Chondrocyte (in vitro differentiated cells): ENCODE results near the gene NRG4. TPM values are rescaled to one million over a fixed set of nuclear protein-coding genes. Genes with fewer than 3 reads are reported as not detected.
"Not testable (repeated sequence)": the region's sequence is repeated elsewhere in the genome, so short reads cannot be mapped to it uniquely, and the experiment has no call there.

Source experiments
- DNase-seq: peaks from one replicate; pipeline ENCODE4 v3.0.0; 2021; ENCODE audit warnings: mixed read lengths, low spot score
- H3K27ac Mint-ChIP-seq: one replicate; pipeline ENCODE4 v1.8.0; 2021; ENCODE audit warnings: mild to moderate bottlenecking, moderate library complexity, mixed read lengths; ENCODE audit not compliant: unreplicated experiment
- H3K27me3 Mint-ChIP-seq: 2 replicates; pipeline ENCODE4 v1.8.0; 2021; ENCODE audit warnings: low read depth, mixed read lengths
- H3K36me3 Mint-ChIP-seq: 2 replicates; pipeline ENCODE4 v1.8.0; 2021; ENCODE audit warnings: low read depth, mixed read lengths
- H3K4me1 Mint-ChIP-seq: 2 replicates; pipeline ENCODE4 v1.8.0; 2021; ENCODE audit warnings: low read depth, mild to moderate bottlenecking, mixed read lengths
- H3K4me3 Mint-ChIP-seq: one replicate; pipeline ENCODE4 v1.8.0; 2021; ENCODE audit warnings: mild to moderate bottlenecking, moderate library complexity, mixed read lengths; ENCODE audit not compliant: unreplicated experiment
- H3K9me3 Mint-ChIP-seq: 2 replicates; pipeline ENCODE4 v1.8.0; 2021; ENCODE audit warnings: low read depth, mixed read lengths
- CTCF ChIP-seq: fragments of 200-600 bp; sonication (generic); IDR thresholded peaks from 2 replicates; pipeline ENCODE4 v1.5.0; 2021; ENCODE audit warnings: antibody characterized with exemption, mild to moderate bottlenecking, moderate library complexity
- total RNA-seq: library from RNA; stranded (reverse); gene quantifications from 3 replicates; pipeline ENCODE4 v1.2.1, GENCODE V29; 2021

NRG4 gene
- total RNA-seq, 1 donor from 2014 or later = not detected

- no peak for DNase-seq
- no peaks in the 10 kb centered on the region for H3K36me3 Mint-ChIP-seq
- peaks cover 56% of the 10 kb centered on the region for H3K27me3 Mint-ChIP-seq
- H3K4me3 Mint-ChIP-seq = peak overlapping the region; percentile 73
- H3K4me1 Mint-ChIP-seq = peaks cover 10% of the 10 kb centered on the region
- TF ChIP-seq CTCF = peak; percentile 48
- H3K9me3 Mint-ChIP-seq = no peaks in the 10 kb centered on the region
- no peak overlapping the region for H3K27ac Mint-ChIP-seq
These were observed 46.6 kb upstream of the NRG4 start for GRCh38 chr15:76058714-76059319.

GRCh38 chr15:76057332-76058000 is 45.2 kb upstream of the NRG4 start:
- Mint-ChIP-seq H3K27me3 (peaks cover 48% of the 10 kb centered on the region), H3K36me3 (no peaks in the 10 kb centered on the region), H3K9me3 (no peaks in the 10 kb centered on the region), H3K4me1 (peaks cover 10% of the 10 kb centered on the region), H3K27ac (no peak overlapping the region), H3K4me3 (peak overlapping the region; percentile 47)
- no peak for DNase-seq
- peak; percentile 92 for TF ChIP-seq CTCF

GRCh38 chr15:76056931-76057330 is 44.7 kb upstream of the NRG4 start:
- Mint-ChIP-seq H3K36me3 (no peaks in the 10 kb centered on the region), H3K9me3 (no peaks in the 10 kb centered on the region), H3K27ac (no peak overlapping the region), H3K4me1 (peaks cover 10% of the 10 kb centered on the region), H3K4me3 (no peak overlapping the region), H3K27me3 (peaks cover 48% of the 10 kb centered on the region)
- DNase-seq = no peak
- no peak for TF ChIP-seq CTCF

- H3K36me3 Mint-ChIP-seq, DNase-seq, H3K27ac Mint-ChIP-seq, H3K9me3 Mint-ChIP-seq, H3K4me1 Mint-ChIP-seq, H3K4me3 Mint-ChIP-seq: not testable (repeated sequence)
- peaks cover 45% of the 10 kb centered on the region for H3K27me3 Mint-ChIP-seq
These were observed 42.0 kb upstream of the NRG4 start for GRCh38 chr15:76054201-76054600.

- TF ChIP-seq CTCF = no peak
- Mint-ChIP-seq H3K4me3 (no peak overlapping the region), H3K4me1 (no peaks in the 10 kb centered on the region), H3K27ac (no peak overlapping the region), H3K27me3 (peaks cover 63% of the 10 kb centered on the region), H3K9me3 (peaks cover 33% of the 10 kb centered on the region), H3K36me3 (peaks cover 9% of the 10 kb centered on the region)
- no peak for DNase-seq
These were observed 26.3 kb upstream of the NRG4 start for GRCh38 chr15:76038512-76038911.

- DNase-seq = no peak
- Mint-ChIP-seq H3K36me3 (peaks cover 1% of the 10 kb centered on the region), H3K4me3 (no peak overlapping the region), H3K9me3 (peaks cover 9% of the 10 kb centered on the region), H3K27me3 (peaks cover 57% of the 10 kb centered on the region), H3K4me1 (no peaks in the 10 kb centered on the region), H3K27ac (no peak overlapping the region)
- TF ChIP-seq CTCF = no peak
These were observed 23.4 kb upstream of the NRG4 start for GRCh38 chr15:76035593-76035992.
